OCI-LY7 (cell line): Measurements from ENCODE around the gene OTUD7B. TPM values are rescaled to one million over a fixed set of nuclear protein-coding genes. Genes with fewer than 3 reads are reported as not detected.
A peak's percentile ranks its signal among the peaks of the same experiment; 100 is the strongest.
"Not testable (repeated sequence)": the region's sequence is repeated elsewhere in the genome, so short reads cannot be mapped to it uniquely, and the experiment has no call there.

Experiments
- BruUV-seq: library from RNA; stranded (reverse); fragments of 400-500 nt; replicated peaks from 2 replicates; lab custom pipeline; 2021; lab: Mats Ljungman, UMichigan
- CTCF ChIA-PET: fragments of 300-600 bp; sonication (Branson Sonifier 250); formaldehyde crosslinking; loops from one replicate; lab custom pipeline; 2022; ENCODE audit warnings: antibody characterized with exemption; ENCODE audit not compliant: unreplicated experiment; lab: Charles Lee
- POLR2A ChIA-PET: fragments of 300-600 bp; sonication (Branson Sonifier 250); formaldehyde crosslinking; loops from one replicate; lab custom pipeline; 2022; ENCODE audit warnings: antibody characterized with exemption; lab: Charles Lee
- DNase-seq: peaks from one replicate; pipeline ENCODE4 v3.0.0-alpha.2; 2015; ENCODE audit warnings: low spot score
- H2AFZ ChIP-seq: fragments of 200-600 bp; sonication (generic), shearing (Covaris generic); 2 replicates; pipeline ENCODE4 v1.6.1; 2014; ENCODE audit warnings: mild to moderate bottlenecking, antibody characterized with exemption, low read length, moderate library complexity
- H3K27ac ChIP-seq: fragments of 200-600 bp; sonication (generic); 2 replicates; pipeline ENCODE4 v1.5.1; 2014; ENCODE audit warnings: mixed run types, low read depth, mild to moderate bottlenecking, moderate library complexity, low read length, inconsistent platforms; ENCODE audit not compliant: poor library complexity, severe bottlenecking
- H3K36me3 ChIP-seq: fragments of 200-600 bp; sonication (generic); 2 replicates; pipeline ENCODE4 v1.6.1; 2014; ENCODE audit warnings: mild to moderate bottlenecking, antibody characterized with exemption, low read length, moderate library complexity, mixed read lengths; ENCODE audit not compliant: insufficient read depth
- H3K4me1 ChIP-seq: fragments of 200-600 bp; sonication (generic); 2 replicates; pipeline ENCODE4 v1.5.1; 2014; ENCODE audit warnings: mild to moderate bottlenecking, low read length; ENCODE audit not compliant: insufficient read depth, poor library complexity, severe bottlenecking
- H3K4me2 ChIP-seq: fragments of 200-600 bp; sonication (generic); 2 replicates; pipeline ENCODE4 v1.6.1; 2014; ENCODE audit warnings: mild to moderate bottlenecking, low read length
- H3K4me3 ChIP-seq: fragments of 200-600 bp; sonication (generic); 2 replicates; pipeline ENCODE4 v1.5.1; 2014; ENCODE audit warnings: mild to moderate bottlenecking, low read depth, low read length; ENCODE audit not compliant: poor library complexity, severe bottlenecking
- H3K79me2 ChIP-seq: fragments of 200-600 bp; sonication (generic); 2 replicates; pipeline ENCODE4 v1.6.1; 2016; ENCODE audit warnings: low read depth, mild to moderate bottlenecking, low read length, moderate library complexity, mixed read lengths; ENCODE audit not compliant: insufficient read depth
- H3K9me2 ChIP-seq: fragments of 200-600 bp; sonication (generic); 2 replicates; pipeline ENCODE4 v1.6.1; 2016; ENCODE audit warnings: mild to moderate bottlenecking, low read length, mixed read lengths; ENCODE audit not compliant: insufficient read depth
- H3K9me3 ChIP-seq: fragments of 200-600 bp; sonication (generic); 2 replicates; pipeline ENCODE4 v1.6.1; 2014; ENCODE audit warnings: mild to moderate bottlenecking, mixed run types, low read length, mixed read lengths
- H4K20me1 ChIP-seq: fragments of 200-600 bp; sonication (generic); 2 replicates; pipeline ENCODE4 v1.6.1; 2014; ENCODE audit warnings: mild to moderate bottlenecking, antibody characterized with exemption, low read length, moderate library complexity, mixed read lengths; ENCODE audit not compliant: insufficient read depth
- EZH2phosphoT487 ChIP-seq: fragments of 200-600 bp; sonication (generic); IDR thresholded peaks from 2 replicates; pipeline ENCODE4 v1.6.1; 2018; ENCODE audit warnings: low read depth, borderline replicate concordance, mild to moderate bottlenecking, mixed run types, antibody characterized with exemption, low read length, moderate library complexity, mixed read lengths
- intact Hi-C: fragments of 100-400 bp; cut with micrococcal nuclease; formaldehyde crosslinking; loops from one replicate; pipeline ENCODE4 v1.10.0; 2022; ENCODE audit not compliant: unreplicated experiment
- total RNA-seq, 2 experiments: library from RNA; depleted of rRNA in 1 of 2; stranded (reverse); fragments of >200 nt in 1 of 2; shearing (Covaris generic) in 1 of 2; gene quantifications; 2 replicates each; pipeline ENCODE4 v1.2.3, GENCODE V29; 2014 to 2022
- TF ChIP-seq, protein P1 (sequence below): fragments of 200-600 bp; sonication (generic); conservative IDR thresholded peaks from 2 replicates; pipeline ENCODE4 v1.5.1; 2014; ENCODE audit warnings: mild to moderate bottlenecking, antibody characterized with exemption, low read length, moderate library complexity, mixed read lengths

OTUD7B gene
- total RNA-seq, 2 experiments from 2014 or later: 1.7 to 4.3 TPM

DNA sequence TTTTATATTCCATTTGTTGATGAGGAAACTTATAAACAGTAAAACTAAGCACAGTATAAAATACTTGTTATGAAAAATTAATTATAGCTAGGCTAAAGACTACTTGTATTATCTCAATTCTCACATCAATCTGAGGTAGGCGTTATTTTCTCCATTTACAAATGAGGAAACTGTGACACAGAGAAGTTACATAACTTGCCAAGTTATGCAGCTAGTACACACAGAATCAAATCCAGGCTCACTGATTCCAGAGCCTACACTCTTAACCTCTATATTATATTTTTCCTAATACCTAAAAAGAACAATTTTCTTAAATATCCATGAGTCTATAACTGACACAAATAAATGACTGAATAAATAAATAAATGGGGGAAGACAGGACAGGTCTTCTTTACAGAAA lies 45.9 kb upstream of the OTUD7B start:
- no TSS peak for BruUV-seq
- intact Hi-C loops: no loop called here
- Histone ChIP-seq H3K4me2 (no peak overlapping the region), H3K4me3 (no peak overlapping the region), H3K79me2 (no peaks in the 10 kb centered on the region), H3K36me3 (no peaks in the 10 kb centered on the region), H3K9me3 (no peaks in the 10 kb centered on the region), H2AFZ (no peak overlapping the region), H3K9me2 (no peaks in the 10 kb centered on the region), H3K4me1 (peaks cover 19% of the 10 kb centered on the region), H4K20me1 (no peaks in the 10 kb centered on the region), H3K27ac (no peak overlapping the region)
- no peak for DNase-seq
- ChIA-PET POLR2A (interaction anchor here (0.5 to 0.7 kb wide), 2 partner anchors 12 to 129 kb away, joined by 3 to 5 read pairs; no protein-coding TSS in a partner anchor), CTCF (no interaction called here)
- TF ChIP-seq, protein P1, sequence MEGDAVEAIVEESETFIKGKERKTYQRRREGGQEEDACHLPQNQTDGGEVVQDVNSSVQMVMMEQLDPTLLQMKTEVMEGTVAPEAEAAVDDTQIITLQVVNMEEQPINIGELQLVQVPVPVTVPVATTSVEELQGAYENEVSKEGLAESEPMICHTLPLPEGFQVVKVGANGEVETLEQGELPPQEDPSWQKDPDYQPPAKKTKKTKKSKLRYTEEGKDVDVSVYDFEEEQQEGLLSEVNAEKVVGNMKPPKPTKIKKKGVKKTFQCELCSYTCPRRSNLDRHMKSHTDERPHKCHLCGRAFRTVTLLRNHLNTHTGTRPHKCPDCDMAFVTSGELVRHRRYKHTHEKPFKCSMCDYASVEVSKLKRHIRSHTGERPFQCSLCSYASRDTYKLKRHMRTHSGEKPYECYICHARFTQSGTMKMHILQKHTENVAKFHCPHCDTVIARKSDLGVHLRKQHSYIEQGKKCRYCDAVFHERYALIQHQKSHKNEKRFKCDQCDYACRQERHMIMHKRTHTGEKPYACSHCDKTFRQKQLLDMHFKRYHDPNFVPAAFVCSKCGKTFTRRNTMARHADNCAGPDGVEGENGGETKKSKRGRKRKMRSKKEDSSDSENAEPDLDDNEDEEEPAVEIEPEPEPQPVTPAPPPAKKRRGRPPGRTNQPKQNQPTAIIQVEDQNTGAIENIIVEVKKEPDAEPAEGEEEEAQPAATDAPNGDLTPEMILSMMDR: no peak
- TF ChIP-seq EZH2phosphoT487: no peak

DNA sequence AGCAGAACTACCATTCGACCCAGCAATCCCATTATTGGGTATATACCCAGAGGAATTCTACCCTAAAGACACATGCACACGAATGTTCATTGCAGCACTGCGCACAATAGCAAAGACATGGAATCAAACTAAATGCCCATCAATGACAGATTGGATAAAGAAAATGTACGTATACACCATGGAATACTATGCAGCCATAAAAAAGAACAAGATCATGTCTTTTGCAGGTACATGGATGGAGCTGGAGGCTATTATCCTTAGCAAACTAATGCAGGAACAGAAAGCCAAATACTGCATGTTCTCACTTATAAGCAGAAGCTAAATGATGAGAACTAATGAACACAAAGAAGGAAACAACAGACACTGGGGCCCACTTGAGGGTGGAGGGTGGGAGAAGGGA lies 45.0 kb upstream of the OTUD7B start:
- H2AFZ ChIP-seq, H3K9me2 ChIP-seq, H3K36me3 ChIP-seq, BruUV-seq, H3K79me2 ChIP-seq, H4K20me1 ChIP-seq, intact Hi-C loops, H3K27ac ChIP-seq, H3K9me3 ChIP-seq, H3K4me2 ChIP-seq, CTCF ChIA-PET, DNase-seq, H3K4me3 ChIP-seq: not testable (repeated sequence)
- POLR2A ChIA-PET: interaction anchor here (0.6 kb wide), 1 partner anchor 56 kb away, joined by 3 read pairs; no protein-coding TSS in a partner anchor
- peaks cover 19% of the 10 kb centered on the region for H3K4me1 ChIP-seq

DNA sequence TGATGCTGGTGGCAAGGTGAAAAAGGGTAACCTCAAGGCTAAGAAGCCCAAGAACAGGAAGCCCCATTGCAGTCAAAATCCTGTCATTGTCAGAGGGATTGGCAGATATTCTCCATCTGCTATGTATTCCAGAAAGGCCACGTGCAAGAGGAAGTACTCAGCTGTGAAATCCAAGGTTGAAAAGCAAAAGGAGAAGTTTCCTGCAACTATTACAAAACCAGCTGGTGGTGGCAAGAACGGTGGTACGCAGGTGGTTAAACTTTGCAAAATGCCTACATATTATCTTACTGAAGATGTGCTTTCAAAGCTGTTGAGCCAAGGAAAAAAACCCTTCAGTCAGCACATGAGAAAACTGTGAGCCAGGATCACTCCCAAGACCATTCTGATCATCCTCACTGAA lies 43.4 kb upstream of the OTUD7B start:
- Histone ChIP-seq H4K20me1 (no peaks in the 10 kb centered on the region), H3K9me3 (no peaks in the 10 kb centered on the region), H3K27ac (no peak overlapping the region), H3K36me3 (no peaks in the 10 kb centered on the region), H3K4me1 (peaks cover 19% of the 10 kb centered on the region), H2AFZ (no peak overlapping the region), H3K79me2 (no peaks in the 10 kb centered on the region), H3K9me2 (no peaks in the 10 kb centered on the region), H3K4me2 (no peak overlapping the region), H3K4me3 (no peak overlapping the region)
- ChIA-PET CTCF (no interaction called here), POLR2A (interaction anchor here (0.6 to 1.3 kb wide), 3 partner anchors 11 to 164 kb away, joined by 3 to 5 read pairs (median 3); no protein-coding TSS in a partner anchor)
- intact Hi-C loops: loop anchor here (5.0 kb wide), 2 partner anchors 52 to 113 kb away; no protein-coding TSS in a partner anchor
- no peak for TF ChIP-seq EZH2phosphoT487
- TF ChIP-seq, protein P1: no peak
- DNase-seq: peak; percentile 6
- BruUV-seq: no TSS peak

DNA sequence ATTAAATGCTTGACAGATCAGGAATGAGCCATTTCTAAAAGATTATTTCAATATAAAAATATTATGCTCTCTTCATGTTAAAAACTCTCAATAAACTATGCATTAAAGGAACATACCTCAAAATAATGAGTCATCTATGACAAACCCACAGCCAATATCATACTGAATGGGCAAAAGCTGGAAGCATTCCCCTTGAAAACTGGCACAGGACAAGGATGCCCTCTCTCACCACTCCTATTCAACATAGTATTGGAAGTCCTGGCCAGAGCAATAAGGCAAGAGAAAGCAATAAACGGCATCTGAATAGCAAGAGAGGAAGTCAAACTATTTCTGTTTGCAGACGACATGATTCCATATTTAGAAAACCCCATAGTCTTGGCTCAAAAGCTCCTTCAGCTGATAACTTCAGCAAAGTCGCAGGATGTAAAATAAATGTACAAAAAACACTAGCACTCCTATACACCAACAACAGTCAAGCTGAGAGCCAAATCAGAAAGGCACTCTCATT lies 41.4 kb upstream of the OTUD7B start:
- H3K9me3 ChIP-seq, CTCF ChIA-PET, H3K27ac ChIP-seq, BruUV-seq, H2AFZ ChIP-seq, H4K20me1 ChIP-seq, H3K79me2 ChIP-seq, H3K36me3 ChIP-seq, H3K4me3 ChIP-seq, H3K9me2 ChIP-seq: not testable (repeated sequence)
- Histone ChIP-seq H3K4me2 (peak overlapping the region; percentile 48), H3K4me1 (peaks cover 19% of the 10 kb centered on the region)
- DNase-seq: peak; percentile 21
- intact Hi-C loops: loop anchor here (5.0 kb wide), 2 partner anchors 50 to 115 kb away; no protein-coding TSS in a partner anchor
- POLR2A ChIA-PET: interaction anchor here (0.7 kb wide), 1 partner anchor 163 kb away, joined by 3 read pairs; no protein-coding TSS in a partner anchor
